ENCODE measurements around the gene C12orf75.

DNA sequence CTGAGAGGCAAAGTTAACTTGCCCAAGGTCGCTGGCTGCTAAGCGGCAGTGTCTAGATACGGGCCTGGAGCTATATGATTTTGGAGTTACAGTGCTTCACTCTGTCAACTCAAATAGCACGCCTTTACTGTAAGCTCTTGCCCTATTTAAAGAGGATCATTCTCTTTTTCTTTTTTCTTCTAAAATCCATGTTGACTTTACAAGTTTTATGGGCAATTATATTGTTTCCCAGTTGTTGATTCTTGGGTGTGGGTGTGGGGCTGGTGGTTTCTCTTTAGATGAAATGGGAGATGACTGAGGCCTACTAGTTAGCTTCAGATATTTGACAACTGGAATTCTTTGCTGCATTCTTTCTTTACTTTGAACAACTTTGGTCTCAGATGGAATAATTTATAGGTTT, 70.7 kb downstream of the C12orf75 start:
- TF ChIP-seq POLR2A (IDR thresholded peaks at IDR 0.05; ENCODE audit: low read depth, low read length) (no peak), EZH2 (IDR thresholded peaks at IDR 0.05; ENCODE audit: borderline replicate concordance, low read depth, low read length, severe bottlenecking) (no peak), MYC (IDR thresholded peaks at IDR 0.05; ENCODE audit: low read depth, low read length) (no peak), POLR2AphosphoS5 (IDR thresholded peaks at IDR 0.05; ENCODE audit: insufficient read depth, low read depth, low read length) (no peak), JUN (IDR thresholded peaks at IDR 0.05; ENCODE audit: borderline replicate concordance, insufficient read depth, insufficient read length, low read depth) (no peak)
- TF ChIP-seq, protein P1, sequence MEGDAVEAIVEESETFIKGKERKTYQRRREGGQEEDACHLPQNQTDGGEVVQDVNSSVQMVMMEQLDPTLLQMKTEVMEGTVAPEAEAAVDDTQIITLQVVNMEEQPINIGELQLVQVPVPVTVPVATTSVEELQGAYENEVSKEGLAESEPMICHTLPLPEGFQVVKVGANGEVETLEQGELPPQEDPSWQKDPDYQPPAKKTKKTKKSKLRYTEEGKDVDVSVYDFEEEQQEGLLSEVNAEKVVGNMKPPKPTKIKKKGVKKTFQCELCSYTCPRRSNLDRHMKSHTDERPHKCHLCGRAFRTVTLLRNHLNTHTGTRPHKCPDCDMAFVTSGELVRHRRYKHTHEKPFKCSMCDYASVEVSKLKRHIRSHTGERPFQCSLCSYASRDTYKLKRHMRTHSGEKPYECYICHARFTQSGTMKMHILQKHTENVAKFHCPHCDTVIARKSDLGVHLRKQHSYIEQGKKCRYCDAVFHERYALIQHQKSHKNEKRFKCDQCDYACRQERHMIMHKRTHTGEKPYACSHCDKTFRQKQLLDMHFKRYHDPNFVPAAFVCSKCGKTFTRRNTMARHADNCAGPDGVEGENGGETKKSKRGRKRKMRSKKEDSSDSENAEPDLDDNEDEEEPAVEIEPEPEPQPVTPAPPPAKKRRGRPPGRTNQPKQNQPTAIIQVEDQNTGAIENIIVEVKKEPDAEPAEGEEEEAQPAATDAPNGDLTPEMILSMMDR (IDR thresholded peaks at IDR 0.05; ENCODE audit: extremely low read depth in 1 of 2, insufficient read depth in 1 of 2, low read depth in 1 of 2, low read length in 2 of 2): no peak
